PFSK-1 (cell line): ENCODE results near the gene TEX101.

Source experiments
- FOXP2 ChIP-seq: optimal IDR thresholded peaks from 2 replicates; pipeline ENCODE3; 2011; ENCODE audit warnings: borderline replicate concordance, control low read depth, inconsistent platforms; ENCODE audit not compliant: insufficient read depth; ENCODE audit errors: extremely low read length, extremely low read depth
- POLR2AphosphoS5 ChIP-seq: IDR thresholded peaks from 2 replicates; pipeline ENCODE4 v1.6.1; 2012; ENCODE audit warnings: low read depth, mild to moderate bottlenecking, control low read depth, low read length, moderate library complexity
- SIN3A ChIP-seq: IDR thresholded peaks from 2 replicates; pipeline ENCODE4 v1.6.1; 2012; ENCODE audit warnings: mild to moderate bottlenecking, low read length, moderate library complexity, borderline replicate concordance; ENCODE audit not compliant: insufficient read depth
- TAF1 ChIP-seq: IDR thresholded peaks from 2 replicates; pipeline ENCODE4 v1.6.1; 2012; ENCODE audit warnings: low read length, control low read depth, borderline replicate concordance; ENCODE audit not compliant: insufficient read depth
- TF ChIP-seq, protein P1 (sequence below), 2 experiments: IDR thresholded peaks; 2 replicates each; pipeline versions ENCODE4 v1.6.1 to v1.8.0; 2011 to 2012; ENCODE audit warnings: low read depth in 2 of 2, low read length in 2 of 2, control low read depth in 1 of 2, inconsistent platforms in 1 of 2, mild to moderate bottlenecking in 1 of 2, moderate library complexity in 1 of 2; ENCODE audit not compliant: insufficient read depth in 1 of 2

The TEX101 gene

DNA sequence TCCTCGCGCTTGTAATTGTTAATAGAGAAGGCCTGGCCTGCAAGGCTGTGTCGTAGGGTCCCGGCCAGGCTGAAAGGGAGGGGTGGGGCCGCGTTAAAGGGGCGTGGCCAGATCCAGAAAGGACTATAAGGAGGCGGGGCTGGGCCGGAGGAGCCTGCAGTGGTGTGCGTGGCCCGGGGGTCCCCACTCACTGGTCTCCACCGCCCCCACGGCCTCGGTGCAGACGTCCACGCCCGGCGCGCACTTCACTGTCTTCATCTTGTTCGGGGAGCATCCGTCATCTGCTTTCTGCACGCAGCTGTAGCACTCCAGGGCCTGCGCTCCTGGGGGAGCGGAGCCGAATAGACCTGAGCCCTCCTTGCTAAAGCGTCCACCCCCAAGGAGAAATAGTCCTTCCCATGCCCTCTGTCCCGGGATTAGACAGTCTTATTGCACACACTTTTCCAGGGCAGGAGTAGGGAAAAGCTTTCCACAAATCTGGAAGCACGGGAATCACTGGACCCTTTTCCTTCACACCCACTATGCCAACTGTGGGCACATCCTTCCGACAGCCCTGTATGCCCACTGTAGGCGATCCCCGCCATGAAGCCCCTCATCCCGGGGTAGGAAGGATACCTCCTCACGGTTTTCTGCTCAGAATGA is 49.6 kb downstream of the TEX101 start:
- TF ChIP-seq, protein P1, sequence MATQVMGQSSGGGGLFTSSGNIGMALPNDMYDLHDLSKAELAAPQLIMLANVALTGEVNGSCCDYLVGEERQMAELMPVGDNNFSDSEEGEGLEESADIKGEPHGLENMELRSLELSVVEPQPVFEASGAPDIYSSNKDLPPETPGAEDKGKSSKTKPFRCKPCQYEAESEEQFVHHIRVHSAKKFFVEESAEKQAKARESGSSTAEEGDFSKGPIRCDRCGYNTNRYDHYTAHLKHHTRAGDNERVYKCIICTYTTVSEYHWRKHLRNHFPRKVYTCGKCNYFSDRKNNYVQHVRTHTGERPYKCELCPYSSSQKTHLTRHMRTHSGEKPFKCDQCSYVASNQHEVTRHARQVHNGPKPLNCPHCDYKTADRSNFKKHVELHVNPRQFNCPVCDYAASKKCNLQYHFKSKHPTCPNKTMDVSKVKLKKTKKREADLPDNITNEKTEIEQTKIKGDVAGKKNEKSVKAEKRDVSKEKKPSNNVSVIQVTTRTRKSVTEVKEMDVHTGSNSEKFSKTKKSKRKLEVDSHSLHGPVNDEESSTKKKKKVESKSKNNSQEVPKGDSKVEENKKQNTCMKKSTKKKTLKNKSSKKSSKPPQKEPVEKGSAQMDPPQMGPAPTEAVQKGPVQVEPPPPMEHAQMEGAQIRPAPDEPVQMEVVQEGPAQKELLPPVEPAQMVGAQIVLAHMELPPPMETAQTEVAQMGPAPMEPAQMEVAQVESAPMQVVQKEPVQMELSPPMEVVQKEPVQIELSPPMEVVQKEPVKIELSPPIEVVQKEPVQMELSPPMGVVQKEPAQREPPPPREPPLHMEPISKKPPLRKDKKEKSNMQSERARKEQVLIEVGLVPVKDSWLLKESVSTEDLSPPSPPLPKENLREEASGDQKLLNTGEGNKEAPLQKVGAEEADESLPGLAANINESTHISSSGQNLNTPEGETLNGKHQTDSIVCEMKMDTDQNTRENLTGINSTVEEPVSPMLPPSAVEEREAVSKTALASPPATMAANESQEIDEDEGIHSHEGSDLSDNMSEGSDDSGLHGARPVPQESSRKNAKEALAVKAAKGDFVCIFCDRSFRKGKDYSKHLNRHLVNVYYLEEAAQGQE (IDR thresholded peaks at IDR 0.05; ENCODE audit: insufficient read depth in 1 of 2, low read depth in 2 of 2, low read length in 2 of 2): no peak
- no peak for TF ChIP-seq SIN3A
- no peak for TF ChIP-seq TAF1
- TF ChIP-seq POLR2AphosphoS5: no peak
- TF ChIP-seq FOXP2: no peak

DNA sequence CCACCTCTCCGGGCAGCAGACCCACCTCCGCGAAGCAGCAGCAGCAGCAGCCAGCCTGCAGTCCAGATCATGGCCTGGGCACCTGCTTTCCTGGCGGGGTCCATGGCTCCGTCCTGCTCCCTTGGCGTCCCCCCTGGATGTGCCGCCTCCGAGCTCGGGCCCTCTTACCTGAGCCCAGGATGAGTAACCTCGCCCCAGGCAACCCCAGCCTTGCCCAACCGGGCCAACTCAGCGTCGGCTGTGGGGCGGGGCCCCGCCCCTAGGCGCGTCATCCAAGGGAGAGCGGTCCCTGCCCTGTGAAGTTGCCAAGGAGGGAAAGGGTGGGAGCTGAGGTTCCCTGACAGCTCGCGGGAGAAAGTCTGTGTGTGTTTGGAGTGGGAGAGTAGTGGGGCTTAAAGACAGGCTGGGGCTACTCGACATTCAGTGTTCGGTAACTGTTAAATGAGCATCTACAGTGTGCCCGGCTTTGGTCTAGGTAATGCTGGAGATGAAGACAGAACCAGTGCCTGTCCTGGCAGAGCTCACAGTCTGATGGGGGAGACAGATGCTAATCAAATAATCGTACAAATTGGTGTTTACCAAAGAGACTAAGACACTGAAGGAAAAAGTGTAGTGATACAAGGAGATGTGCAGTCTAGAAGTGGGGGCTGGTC is 50.9 kb downstream of the TEX101 start, which contains the start of gene LYPD3:
Gene LYPD3, minus strand, starts transcription at position 141 of the 653 bp plus-strand sequence. Its CDS starts 37 bp downstream, at position 104.
- TF ChIP-seq TAF1 (no peak), FOXP2 (no peak), POLR2AphosphoS5 (no peak), SIN3A (no peak)
- TF ChIP-seq, protein P1 (IDR thresholded peaks at IDR 0.05; ENCODE audit: insufficient read depth in 1 of 2, low read depth in 2 of 2, low read length in 2 of 2): no peak

DNA sequence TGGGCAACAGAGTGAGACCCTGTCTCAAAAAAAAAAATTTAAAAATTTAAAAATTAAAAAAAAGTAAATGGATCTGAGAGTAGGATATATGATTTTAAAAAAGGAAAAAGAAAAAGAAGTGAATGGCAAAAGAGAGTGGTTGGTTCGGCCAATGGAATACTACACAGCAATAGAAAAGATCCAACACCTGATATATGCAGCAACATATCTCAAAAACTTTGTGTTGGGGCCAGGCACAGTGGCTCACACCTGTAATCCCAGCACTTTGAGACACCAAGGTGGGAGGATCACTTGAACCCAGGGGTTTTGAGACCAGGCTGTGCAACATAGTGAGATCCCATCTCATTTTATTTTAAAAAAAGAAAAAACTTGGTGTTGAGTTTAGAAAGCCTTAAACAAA is 52.1 kb downstream of the TEX101 start:
- TF ChIP-seq, protein P1 (IDR thresholded peaks at IDR 0.05; ENCODE audit: insufficient read depth in 1 of 2, low read depth in 2 of 2, low read length in 2 of 2): no peak
- no peak for TF ChIP-seq TAF1
- no peak for TF ChIP-seq SIN3A
- TF ChIP-seq POLR2AphosphoS5: no peak
- TF ChIP-seq FOXP2: no peak

DNA sequence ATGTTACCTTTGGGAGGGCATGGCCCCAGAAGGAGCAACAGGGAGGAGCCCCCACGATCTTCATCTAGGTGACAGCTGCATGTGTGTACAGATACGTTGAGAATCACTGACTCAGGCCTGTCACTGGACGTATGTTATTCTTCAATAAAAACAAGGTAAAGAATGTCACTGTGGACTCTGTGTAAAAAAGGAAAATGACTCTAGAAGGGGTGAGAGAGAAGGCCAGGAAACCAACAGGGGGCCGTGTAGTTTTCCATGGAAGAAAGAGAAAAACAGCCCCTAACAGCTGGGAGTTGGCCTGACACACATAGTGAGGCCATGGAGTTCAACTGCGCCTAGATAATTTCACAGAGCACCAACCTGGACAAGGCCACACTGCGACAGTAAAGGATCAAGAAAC is 52.6 kb downstream of the TEX101 start:
- TF ChIP-seq, protein P1 (IDR thresholded peaks at IDR 0.05; ENCODE audit: insufficient read depth in 1 of 2, low read depth in 2 of 2, low read length in 2 of 2): no peak
- TF ChIP-seq FOXP2 (no peak), TAF1 (no peak), SIN3A (no peak), POLR2AphosphoS5 (no peak)
